PC-3 (cell line): ENCODE results near the gene GFAP.

Source experiments
- CTCF ChIP-seq: fragments of 300-600 bp; sonication (generic); conservative IDR thresholded peaks from 2 replicates; pipeline ENCODE4 v1.5.1; 2017; ENCODE audit warnings: antibody characterized with exemption, low read depth, mild to moderate bottlenecking, low read length
- EZH2 ChIP-seq: fragments of 300-600 bp; sonication (generic); IDR thresholded peaks from one replicate; pipeline ENCODE4 v1.6.1; 2017; ENCODE audit warnings: antibody characterized with exemption, mild to moderate bottlenecking, low read length; ENCODE audit not compliant: unreplicated experiment
- EZH2phosphoT487 ChIP-seq: fragments of 300-600 bp; sonication (generic); IDR thresholded peaks from 2 replicates; pipeline ENCODE4 v1.6.1; 2018; ENCODE audit warnings: mild to moderate bottlenecking, antibody characterized with exemption, low read length, borderline replicate concordance

- TF ChIP-seq CTCF (no peak), EZH2 (no peak), EZH2phosphoT487 (no peak)
Measured at GRCh38 chr17:44915862-44916780, 821 bp upstream of the GFAP start.
